ENCODE measurements around the gene ERAS. TPM values are rescaled to one million over a fixed set of nuclear protein-coding genes. Genes with fewer than 3 reads are reported as not detected.

The ERAS gene
- total and polyA plus RNA-seq, 2 experiments from 2014 or later, result 1.3 to 2.4 TPM

- Histone ChIP-seq H4K20me1 (replicated peaks; ENCODE audit: insufficient read depth) (no peaks in the 10 kb centered on the region), H3K4me3 (no peak overlapping the region), H3K9me2 (ENCODE audit: insufficient read depth) (no peaks in the 10 kb centered on the region), H3K4me1 (ENCODE audit: insufficient read depth) (no peaks in the 10 kb centered on the region), H3K36me3 (ENCODE audit: insufficient read depth) (no peaks in the 10 kb centered on the region), H2AFZ (no peak overlapping the region), H3K4me2 (no peak overlapping the region), H3K79me2 (replicated peaks; ENCODE audit: insufficient read depth) (no peaks in the 10 kb centered on the region), H3K27ac (ENCODE audit: low read depth) (no peak overlapping the region), H3F3A (replicated peaks; ENCODE audit: low read depth) (no peaks in the 10 kb centered on the region), H3K27me3 (ENCODE audit: insufficient read depth) (no peaks in the 10 kb centered on the region)
- no peak for ATAC-seq
- Mint-ChIP-seq H3K4me3 (no peak overlapping the region), H3K27me3 (ENCODE audit: insufficient read depth, low read depth, poor library complexity) (no peaks in the 10 kb centered on the region), H3K4me1 (no peaks in the 10 kb centered on the region), H3K36me3 (ENCODE audit: low read depth) (peaks cover 5% of the 10 kb centered on the region; the same call in 2 of the 3 replicates), H3K27ac (no peak overlapping the region), H3K9me3 (no peaks in the 10 kb centered on the region)
- no peak for DNase-seq (ENCODE audit: low spot score)
- TF ChIP-seq NANOG (IDR thresholded peaks at IDR 0.05; ENCODE audit: borderline replicate concordance), result no peak
- no peak for TF ChIP-seq STAT1 (IDR thresholded peaks at IDR 0.05; ENCODE audit: unreplicated experiment)
- TF ChIP-seq EZH2phosphoT487 (IDR thresholded peaks at IDR 0.05; ENCODE audit: unreplicated experiment), result no peak
- no peak for TF ChIP-seq ZNF114 (CRISPR knock-in tag; IDR thresholded peaks at IDR 0.05)
- TF ChIP-seq ETS1 (IDR thresholded peaks at IDR 0.05), result no peak
- TF ChIP-seq ZNF462 (CRISPR knock-in tag; IDR thresholded peaks at IDR 0.05), result no peak
- no peak for TF ChIP-seq ZNF331 (CRISPR knock-in tag; IDR thresholded peaks at IDR 0.05; ENCODE audit: low read depth)
- TF ChIP-seq POLR2AphosphoS5 (IDR thresholded peaks at IDR 0.05; ENCODE audit: low read depth), result no peak
- TF ChIP-seq REST (IDR thresholded peaks at IDR 0.05; ENCODE audit: unreplicated experiment), result no peak
- no peak for TF ChIP-seq CTCF (conservative IDR thresholded peaks at IDR 0.05; ENCODE audit: low read depth in 2 of 2)
- TF ChIP-seq JUNB (IDR thresholded peaks at IDR 0.05; ENCODE audit: unreplicated experiment), result no peak
- TF ChIP-seq EZH2 (IDR thresholded peaks at IDR 0.05; ENCODE audit: low read depth, unreplicated experiment), result no peak
- no peak for TF ChIP-seq CREB1 (CRISPR knock-in tag; IDR thresholded peaks at IDR 0.05; ENCODE audit: low read depth)
Observed at GRCh38 chrX:48814722-48815121, 11.6 kb upstream of the ERAS start.
